HUES48 (cell line): ENCODE measurements around the gene MAZ.

Source experiments
- H3K27ac ChIP-seq: one replicate; pipeline ENCODE4 v1.7.0; 2013; ENCODE audit warnings: low read depth, low read length, inconsistent platforms
- H3K27me3 ChIP-seq: 2 replicates; pipeline ENCODE4 v1.6.1; 2013; ENCODE audit warnings: mild to moderate bottlenecking, low read length; ENCODE audit not compliant: control insufficient read depth, insufficient read depth
- H3K36me3 ChIP-seq: 2 replicates; pipeline ENCODE4 v1.6.1; 2013; ENCODE audit warnings: low read length; ENCODE audit not compliant: control insufficient read depth, insufficient read depth
- H3K4me1 ChIP-seq: 2 replicates; pipeline ENCODE4 v1.6.1; 2013; ENCODE audit warnings: mild to moderate bottlenecking, low read length; ENCODE audit not compliant: control insufficient read depth, insufficient read depth
- H3K4me3 ChIP-seq: 2 replicates; pipeline ENCODE4 v1.5.1; 2013; ENCODE audit warnings: mild to moderate bottlenecking, low read depth, low read length
- H3K9ac ChIP-seq: 2 replicates; pipeline ENCODE4 v1.6.1; 2013; ENCODE audit warnings: mild to moderate bottlenecking, low read depth, low read length, moderate library complexity
- H3K9me3 ChIP-seq: 2 replicates; pipeline ENCODE4 v1.6.1; 2013; ENCODE audit warnings: low read length; ENCODE audit not compliant: control insufficient read depth, insufficient read depth

The MAZ gene

DNA sequence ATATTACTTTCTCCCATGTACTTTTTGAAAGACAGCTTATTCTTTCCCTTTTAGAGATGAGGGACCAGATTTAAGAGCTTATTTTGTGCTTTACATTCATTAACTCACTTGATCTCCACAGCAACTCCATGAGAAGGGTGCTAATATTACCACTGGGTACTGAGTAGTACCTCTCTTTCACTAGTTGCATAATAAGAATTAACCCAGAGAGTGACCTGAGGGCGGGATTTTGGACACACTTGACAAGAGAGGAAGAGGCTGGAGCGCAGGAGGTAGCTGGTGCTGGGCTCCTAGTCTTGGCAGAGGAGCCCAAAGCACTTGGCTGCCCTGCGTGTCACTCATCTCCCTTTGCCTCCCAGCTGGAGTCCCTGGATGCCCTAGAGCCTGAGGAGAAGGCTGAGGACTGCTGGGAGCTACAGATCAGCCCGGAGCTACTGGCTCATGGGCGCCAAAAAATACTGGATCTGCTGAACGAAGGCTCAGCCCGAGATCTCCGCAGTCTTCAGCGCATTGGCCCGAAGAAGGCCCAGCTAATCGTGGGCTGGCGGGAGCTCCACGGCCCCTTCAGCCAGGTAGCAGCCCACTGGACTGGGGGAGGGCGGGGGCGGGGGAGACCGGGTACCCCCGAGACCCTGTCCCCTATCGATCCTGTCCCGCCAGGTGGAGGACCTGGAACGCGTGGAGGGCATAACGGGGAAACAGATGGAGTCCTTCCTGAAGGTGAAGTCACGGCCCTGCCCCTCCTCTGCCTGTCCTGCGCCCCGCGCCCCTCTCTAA is 1.7 kb upstream of the MAZ start:
- H3K27ac ChIP-seq, result peak overlapping the region; percentile 97
- H3K36me3 ChIP-seq, result peaks cover 59% of the 10 kb centered on the region
- no peaks in the 10 kb centered on the region for H3K27me3 ChIP-seq
- H3K4me3 ChIP-seq, result peak overlapping the region; percentile 72
- peaks cover 24% of the 10 kb centered on the region for H3K4me1 ChIP-seq
- peak overlapping the region; percentile 76 for H3K9ac ChIP-seq
- H3K9me3 ChIP-seq, result no peaks in the 10 kb centered on the region

DNA sequence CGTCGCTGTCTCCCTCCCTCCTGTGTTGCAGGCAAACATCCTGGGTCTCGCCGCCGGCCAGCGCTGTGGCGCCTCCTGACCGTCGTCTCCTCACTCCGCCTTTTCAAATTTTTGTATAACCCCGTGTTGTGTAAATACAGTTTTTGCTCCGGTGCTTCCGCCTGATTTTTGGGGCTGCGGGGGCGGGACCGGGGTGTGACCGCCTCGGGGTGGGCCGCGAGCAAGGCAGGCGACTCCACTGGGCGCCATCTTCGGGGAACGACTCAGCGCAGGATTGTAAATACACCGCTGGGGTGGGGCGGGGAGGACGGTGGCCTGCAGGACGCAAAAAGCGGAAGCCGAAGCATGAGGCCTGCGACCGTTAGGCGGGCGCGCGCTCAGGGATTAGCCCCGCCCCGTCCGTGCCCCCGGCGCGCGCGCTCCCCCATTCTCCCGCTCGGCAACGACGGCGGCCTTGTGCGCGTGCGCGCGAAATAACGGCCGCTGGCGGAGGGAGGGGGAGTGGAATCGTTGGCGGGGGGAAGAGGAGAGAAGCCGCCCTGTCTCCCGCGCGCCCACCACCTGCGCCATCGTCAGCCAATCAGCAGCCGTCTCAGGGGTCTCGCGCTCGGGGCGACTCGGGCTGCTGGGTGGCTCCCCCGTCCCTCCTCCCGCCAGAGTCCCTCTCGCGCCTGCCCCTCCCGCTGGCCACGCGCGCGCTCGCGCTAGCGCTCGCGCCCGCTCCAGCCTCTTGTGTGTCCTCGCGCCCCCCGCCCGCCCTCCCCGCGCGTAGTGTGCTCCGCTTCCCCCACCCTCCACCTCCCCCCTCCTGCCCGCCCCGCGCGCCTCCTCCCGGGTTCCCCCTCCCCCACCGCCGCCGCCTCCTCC is 864 bp upstream of the MAZ start:
- Histone ChIP-seq H3K27ac (peak overlapping the region; percentile 97), H3K27me3 (no peaks in the 10 kb centered on the region), H3K4me1 (peaks cover 32% of the 10 kb centered on the region), H3K4me3 (peak overlapping the region; percentile 72), H3K36me3 (peaks cover 61% of the 10 kb centered on the region), H3K9me3 (no peaks in the 10 kb centered on the region), H3K9ac (peak overlapping the region; percentile 76)

DNA sequence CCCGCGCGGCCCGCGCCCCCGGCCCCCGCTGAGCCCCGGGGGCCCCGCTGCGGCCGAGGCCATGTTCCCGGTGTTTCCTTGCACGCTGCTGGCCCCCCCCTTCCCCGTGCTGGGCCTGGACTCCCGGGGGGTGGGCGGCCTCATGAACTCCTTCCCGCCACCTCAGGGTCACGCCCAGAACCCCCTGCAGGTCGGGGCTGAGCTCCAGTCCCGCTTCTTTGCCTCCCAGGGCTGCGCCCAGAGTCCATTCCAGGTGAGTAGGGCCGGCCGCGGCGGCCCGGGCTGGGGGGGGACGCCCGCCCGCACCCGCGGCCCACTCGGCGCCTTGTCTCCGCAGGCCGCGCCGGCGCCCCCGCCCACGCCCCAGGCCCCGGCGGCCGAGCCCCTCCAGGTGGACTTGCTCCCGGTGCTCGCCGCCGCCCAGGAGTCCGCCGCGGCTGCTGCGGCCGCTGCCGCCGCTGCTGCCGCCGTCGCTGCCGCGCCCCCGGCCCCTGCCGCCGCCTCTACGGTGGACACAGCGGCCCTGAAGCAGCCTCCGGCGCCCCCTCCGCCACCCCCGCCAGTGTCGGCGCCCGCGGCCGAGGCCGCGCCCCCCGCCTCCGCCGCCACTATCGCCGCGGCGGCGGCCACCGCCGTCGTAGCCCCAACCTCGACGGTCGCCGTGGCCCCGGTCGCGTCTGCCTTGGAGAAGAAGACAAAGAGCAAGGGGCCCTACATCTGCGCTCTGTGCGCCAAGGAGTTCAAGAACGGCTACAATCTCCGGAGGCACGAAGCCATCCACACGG is 504 bp downstream of the MAZ start:
- peak overlapping the region; percentile 94 for H3K27ac ChIP-seq
- peaks cover 37% of the 10 kb centered on the region for H3K4me1 ChIP-seq
- no peaks in the 10 kb centered on the region for H3K9me3 ChIP-seq
- no peaks in the 10 kb centered on the region for H3K27me3 ChIP-seq
- H3K4me3 ChIP-seq, result peak overlapping the region; percentile 76
- peak overlapping the region; percentile 57 for H3K9ac ChIP-seq
- peaks cover 50% of the 10 kb centered on the region for H3K36me3 ChIP-seq

DNA sequence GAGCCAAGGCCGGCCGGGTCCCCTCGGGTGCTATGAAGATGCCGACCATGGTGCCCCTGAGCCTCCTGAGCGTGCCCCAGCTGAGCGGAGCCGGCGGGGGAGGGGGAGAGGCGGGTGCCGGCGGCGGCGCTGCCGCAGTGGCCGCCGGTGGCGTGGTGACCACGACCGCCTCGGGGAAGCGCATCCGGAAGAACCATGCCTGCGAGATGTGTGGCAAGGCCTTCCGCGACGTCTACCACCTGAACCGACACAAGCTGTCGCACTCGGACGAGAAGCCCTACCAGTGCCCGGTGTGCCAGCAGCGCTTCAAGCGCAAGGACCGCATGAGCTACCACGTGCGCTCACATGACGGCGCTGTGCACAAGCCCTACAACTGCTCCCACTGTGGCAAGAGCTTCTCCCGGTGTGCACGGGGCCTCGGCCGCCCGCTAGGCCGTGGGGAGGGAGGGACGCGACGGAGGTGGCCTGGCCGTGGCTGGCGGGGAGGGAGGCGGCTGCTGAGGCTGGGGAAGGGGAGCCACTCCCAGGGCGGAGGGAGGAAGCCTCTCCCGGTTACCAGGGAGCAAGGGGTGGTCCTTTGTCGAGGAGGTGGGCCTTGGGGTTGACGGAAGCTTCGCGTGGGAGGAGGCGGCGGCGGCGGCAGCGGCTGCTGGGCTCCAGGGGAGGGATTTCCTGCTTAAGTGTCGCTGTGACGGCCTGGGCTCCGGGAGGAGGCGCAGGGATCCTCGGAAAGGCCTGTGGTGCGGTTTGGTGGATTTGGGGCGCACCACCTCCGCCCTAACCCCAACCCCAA is 1.3 kb downstream of the MAZ start:
- peak overlapping the region; percentile 57 for H3K9ac ChIP-seq
- no peaks in the 10 kb centered on the region for H3K9me3 ChIP-seq
- H3K4me1 ChIP-seq, result peaks cover 38% of the 10 kb centered on the region
- no peaks in the 10 kb centered on the region for H3K27me3 ChIP-seq
- H3K36me3 ChIP-seq, result peaks cover 43% of the 10 kb centered on the region
- peak overlapping the region; percentile 94 for H3K27ac ChIP-seq
- peak overlapping the region; percentile 76 for H3K4me3 ChIP-seq

DNA sequence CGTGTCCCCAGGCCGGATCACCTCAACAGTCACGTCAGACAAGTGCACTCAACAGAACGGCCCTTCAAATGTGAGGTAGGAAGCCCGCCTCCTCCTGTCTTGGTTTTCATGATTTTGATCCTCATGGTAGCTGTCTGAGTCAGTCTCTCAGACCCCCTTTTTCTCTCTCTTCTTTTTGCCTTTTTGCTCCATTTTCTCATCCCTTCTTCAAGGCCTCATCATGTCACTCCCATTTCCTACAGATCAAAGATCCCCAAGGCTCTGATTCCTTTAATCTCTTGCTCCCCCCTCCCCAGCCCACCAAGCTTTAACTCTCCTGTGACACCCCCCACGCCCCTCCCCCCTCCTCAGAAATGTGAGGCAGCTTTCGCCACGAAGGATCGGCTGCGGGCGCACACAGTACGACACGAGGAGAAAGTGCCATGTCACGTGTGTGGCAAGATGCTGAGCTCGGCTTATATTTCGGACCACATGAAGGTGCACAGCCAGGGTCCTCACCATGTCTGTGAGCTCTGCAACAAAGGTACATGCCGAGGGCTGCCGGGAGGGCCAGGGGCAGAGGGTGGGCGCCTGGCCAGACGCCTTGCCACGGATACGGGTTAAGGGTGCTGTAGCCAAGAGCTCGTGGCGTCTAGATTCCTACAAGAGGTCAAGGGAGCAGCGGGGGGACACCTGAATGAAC is 2.0 kb downstream of the MAZ start:
- Histone ChIP-seq H3K9ac (no peak overlapping the region; the same call in 1 of the 2 replicates), H3K4me1 (peaks cover 44% of the 10 kb centered on the region), H3K9me3 (no peaks in the 10 kb centered on the region), H3K27ac (peak overlapping the region; percentile 94), H3K4me3 (peak overlapping the region; percentile 76), H3K36me3 (peaks cover 35% of the 10 kb centered on the region), H3K27me3 (no peaks in the 10 kb centered on the region)

- H3K4me1 ChIP-seq, result peaks cover 43% of the 10 kb centered on the region
- H3K9ac ChIP-seq, result no peak overlapping the region
- peak overlapping the region; percentile 76 for H3K4me3 ChIP-seq
- H3K36me3 ChIP-seq, result peaks cover 28% of the 10 kb centered on the region
- H3K9me3 ChIP-seq, result no peaks in the 10 kb centered on the region
- H3K27ac ChIP-seq, result peak overlapping the region; percentile 73
- no peaks in the 10 kb centered on the region for H3K27me3 ChIP-seq
Observed at GRCh38 chr16:29809031-29809747, 2.9 kb downstream of the MAZ start.

GRCh38 chr16:29809850-29810698 is 3.7 kb downstream of the MAZ start:
- Histone ChIP-seq H3K9ac (no peak overlapping the region), H3K27me3 (no peaks in the 10 kb centered on the region), H3K9me3 (no peaks in the 10 kb centered on the region), H3K36me3 (peaks cover 24% of the 10 kb centered on the region), H3K4me3 (peak overlapping the region; percentile 77; the same call in 1 of the 2 replicates), H3K27ac (peak overlapping the region; percentile 93), H3K4me1 (peaks cover 47% of the 10 kb centered on the region)

GRCh38 chr16:29810699-29811169 is 4.4 kb downstream of the MAZ start:
- Histone ChIP-seq H3K9ac (no peak overlapping the region), H3K9me3 (no peaks in the 10 kb centered on the region), H3K27me3 (no peaks in the 10 kb centered on the region), H3K27ac (peak overlapping the region; percentile 93), H3K36me3 (peaks cover 24% of the 10 kb centered on the region), H3K4me1 (peaks cover 47% of the 10 kb centered on the region), H3K4me3 (peak overlapping the region; percentile 77)
